Activated B cell treated with CpG ODN at 0.5 μM for 24 hours (primary cell): ENCODE results near the gene PROSER3. TPM values are rescaled to one million over a fixed set of nuclear protein-coding genes. Genes with fewer than 3 reads are reported as not detected.

Source experiments
- ATAC-seq: fragments of 200-7000 bp; cut with Tn5 transposase; one replicate; pipeline ENCODE4 v1.10.0; 2021; ENCODE audit warnings: low read depth, mild to moderate bottlenecking, moderate library complexity
- CTCF ChIA-PET: fragments of 350-600 bp; sonication (Branson Sonifier 250); formaldehyde crosslinking; loops from one replicate; lab custom pipeline; 2021; ENCODE audit warnings: antibody characterized with exemption; lab: Charles Lee
- POLR2A ChIA-PET: fragments of 350-600 bp; sonication (Branson Sonifier 250); formaldehyde crosslinking; loops from one replicate; lab custom pipeline; 2021; ENCODE audit warnings: antibody characterized with exemption; lab: Charles Lee
- DNase-seq: peaks from one replicate; pipeline ENCODE4 v3.0.0; 2022
- H3K27ac Mint-ChIP-seq: one replicate; pipeline ENCODE4 v1.8.0; 2020; ENCODE audit warnings: mixed read lengths
- H3K27me3 Mint-ChIP-seq: one replicate; pipeline ENCODE4 v1.8.0; 2021; ENCODE audit warnings: mixed read lengths
- H3K36me3 Mint-ChIP-seq: one replicate; pipeline ENCODE4 v1.8.0; 2021; ENCODE audit warnings: low read depth, mixed read lengths
- H3K4me1 Mint-ChIP-seq: one replicate; pipeline ENCODE4 v1.8.0; 2021; ENCODE audit warnings: mixed read lengths
- H3K4me3 Mint-ChIP-seq: one replicate; pipeline ENCODE4 v1.8.0; 2020; ENCODE audit warnings: mild to moderate bottlenecking, mixed read lengths
- H3K9me3 Mint-ChIP-seq: one replicate; pipeline ENCODE4 v1.8.0; 2020; ENCODE audit warnings: mixed read lengths
- CTCF ChIP-seq: fragments of 200-600 bp; IDR thresholded peaks from one replicate; pipeline ENCODE4 v1.8.0; 2022; ENCODE audit warnings: antibody characterized with exemption, mild to moderate bottlenecking
- intact Hi-C: fragments of 100-400 bp; cut with micrococcal nuclease; formaldehyde crosslinking; loops from one replicate; pipeline ENCODE4 v1.15.1; 2024
- total RNA-seq: library from RNA; stranded (reverse); gene quantifications from 2 replicates; pipeline ENCODE4 v1.2.3, GENCODE V29; 2022

Gene PROSER3
- total RNA-seq, 1 donor from 2014 or later, result 60.5 TPM

GRCh38 chr19:35734273-35734672, 23.7 kb upstream of the PROSER3 start:
- intact Hi-C loops, result no loop called here
- TF ChIP-seq CTCF, result no peak
- H3K4me1 Mint-ChIP-seq, result peaks cover 28% of the 10 kb centered on the region
- ChIA-PET CTCF (no interaction called here), POLR2A (interaction anchor here (1.3 kb wide), 1 partner anchor 13 kb away, joined by 3 read pairs; the partner anchor contains the start of gene LIN37)
- DNase-seq, result no peak
- no peak for ATAC-seq
- H3K9me3 Mint-ChIP-seq, result no peaks in the 10 kb centered on the region
- peak overlapping the region; percentile 61 for H3K27ac Mint-ChIP-seq
- peaks cover 83% of the 10 kb centered on the region for H3K36me3 Mint-ChIP-seq
- no peak overlapping the region for H3K4me3 Mint-ChIP-seq
- no peaks in the 10 kb centered on the region for H3K27me3 Mint-ChIP-seq

GRCh38 chr19:35734889-35735288, 23.1 kb upstream of the PROSER3 start:
- intact Hi-C loops, result no loop called here
- TF ChIP-seq CTCF, result no peak
- Mint-ChIP-seq H3K27me3 (no peaks in the 10 kb centered on the region), H3K27ac (no peak overlapping the region), H3K9me3 (no peaks in the 10 kb centered on the region), H3K4me1 (peaks cover 33% of the 10 kb centered on the region), H3K36me3 (peaks cover 80% of the 10 kb centered on the region), H3K4me3 (no peak overlapping the region)
- ATAC-seq (no peak), DNase-seq (no peak)
- CTCF ChIA-PET, result no interaction called here
- POLR2A ChIA-PET, result interaction anchor here (0.6 kb wide), 1 partner anchor 166 kb away, joined by 7 read pairs; no protein-coding TSS in a partner anchor

GRCh38 chr19:35736913-35737886, 20.8 kb upstream of the PROSER3 start:
- no peak overlapping the region for H3K4me3 Mint-ChIP-seq
- ATAC-seq, result no peak
- H3K27ac Mint-ChIP-seq, result peak overlapping the region; percentile 62
- CTCF ChIA-PET, result interaction anchor here (1.0 to 1.5 kb wide), 2 partner anchors 11 to 19 kb away, joined by 3 to 5 read pairs; partner anchors contain the start of genes KMT2B and LIN37
- POLR2A ChIA-PET, result interaction anchor here (0.5 to 1.7 kb wide), 5 partner anchors 11 to 66 kb away, joined by 3 to 12 read pairs (median 4); partner anchors contain the start of gene LIN37
- no peaks in the 10 kb centered on the region for H3K27me3 Mint-ChIP-seq
- H3K4me1 Mint-ChIP-seq, result peaks cover 47% of the 10 kb centered on the region
- intact Hi-C loops, result no loop called here
- H3K9me3 Mint-ChIP-seq, result no peaks in the 10 kb centered on the region
- no peak for DNase-seq
- TF ChIP-seq CTCF, result no peak
- H3K36me3 Mint-ChIP-seq, result peaks cover 71% of the 10 kb centered on the region

GRCh38 chr19:35738021-35738886, 19.7 kb upstream of the PROSER3 start:
- peaks cover 74% of the 10 kb centered on the region for H3K36me3 Mint-ChIP-seq
- no peak for ATAC-seq
- DNase-seq, result no peak
- H3K4me3 Mint-ChIP-seq, result no peak overlapping the region
- H3K4me1 Mint-ChIP-seq, result peaks cover 56% of the 10 kb centered on the region
- no peaks in the 10 kb centered on the region for H3K27me3 Mint-ChIP-seq
- CTCF ChIA-PET, result interaction anchor here (1.0 to 1.5 kb wide), 2 partner anchors 10 to 20 kb away, joined by 3 to 5 read pairs; partner anchors contain the start of genes KMT2B and LIN37
- intact Hi-C loops, result no loop called here
- no peaks in the 10 kb centered on the region for H3K9me3 Mint-ChIP-seq
- peak overlapping the region; percentile 31 for H3K27ac Mint-ChIP-seq
- no peak for TF ChIP-seq CTCF
- POLR2A ChIA-PET, result interaction anchor here (0.5 to 1.7 kb wide), 4 partner anchors 19 to 67 kb away, joined by 3 to 12 read pairs (median 4); no protein-coding TSS in a partner anchor
